Adrenal gland (tissue), 5 donors: Measurements from ENCODE around the gene RECQL.

ENCODE experiments used
- CTCF ChIP-seq, 6 experiments: fragments of 450-650 bp in 4 of 6; fragments of 200-600 bp in 2 of 6; sonication (generic) in 1 of 6; IDR thresholded peaks; 1 replicate in 5 of 6; 2 replicates in 1 of 6; pipeline versions ENCODE4 v1.5.1 to v1.8.0; 2016 to 2021; ENCODE audit warnings: antibody characterized with exemption in 6 of 6, mild to moderate bottlenecking in 2 of 6, moderate library complexity in 1 of 6
- POLR2A ChIP-seq, 2 donors: fragments of 450-650 bp; IDR thresholded peaks; one replicate each; pipeline ENCODE4 v1.6.1; 2017; ENCODE audit warnings: antibody characterized with exemption in 2 of 2, mild to moderate bottlenecking in 2 of 2, moderate library complexity in 1 of 2
- donor health status: DM: no; HTN: no; CAD: no.

DNA sequence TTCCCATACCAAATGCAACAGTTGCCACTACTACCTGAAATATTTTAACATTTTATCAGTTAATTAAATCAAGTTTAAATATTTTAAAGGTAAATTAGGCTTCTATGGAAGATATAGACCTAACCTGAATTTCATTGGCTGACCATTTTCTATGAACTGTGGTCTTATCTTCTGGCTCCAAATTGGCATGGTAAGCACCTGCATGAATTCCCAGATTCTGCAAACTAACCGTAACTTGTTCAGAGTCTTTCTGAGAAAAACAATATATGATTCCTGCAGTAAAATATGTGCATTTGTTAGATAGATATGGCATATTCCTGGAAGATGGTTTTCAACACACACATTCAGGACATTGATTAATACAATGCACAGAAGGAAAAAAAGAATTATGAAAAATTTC, 25.9 kb downstream of the RECQL start:
- TF ChIP-seq CTCF (IDR thresholded peaks at IDR 0.05) (no peak), POLR2A (IDR thresholded peaks at IDR 0.05) (no peak)
